A673 (cell line): Measurements from ENCODE around the gene SRCIN1. TPM values are rescaled to one million over a fixed set of nuclear protein-coding genes. Genes with fewer than 3 reads are reported as not detected.

ENCODE experiments used
- BruUV-seq: library from RNA; stranded (reverse); fragments of 400-500 nt; replicated peaks from 2 replicates; lab custom pipeline; 2021; lab: Mats Ljungman, UMichigan
- CTCF ChIA-PET: fragments of 300-600 bp; sonication (Branson Sonifier 250); formaldehyde crosslinking; loops from one replicate; lab custom pipeline; 2022; ENCODE audit warnings: antibody characterized with exemption; lab: Charles Lee
- POLR2A ChIA-PET: fragments of 300-600 bp; sonication (Branson Sonifier 250); formaldehyde crosslinking; loops from one replicate; lab custom pipeline; 2022; ENCODE audit warnings: antibody characterized with exemption; ENCODE audit not compliant: low non-redundant PET; lab: Charles Lee
- DNase-seq: peaks from one replicate; pipeline ENCODE4 v3.0.0-alpha.2; 2015; ENCODE audit warnings: low spot score
- H3K27ac ChIP-seq: fragments of 200-600 bp; sonication (generic); 2 replicates; pipeline ENCODE4 v1.5.1; 2016; ENCODE audit warnings: mixed run types, low read depth, mild to moderate bottlenecking, mixed read lengths, antibody characterized with exemption, low read length; ENCODE audit not compliant: poor library complexity, severe bottlenecking
- H3K27me3 ChIP-seq: fragments of 200-600 bp; sonication (generic); replicated peaks from 2 replicates; pipeline ENCODE4 v1.6.1; 2017; ENCODE audit warnings: mixed run types, low read depth, mild to moderate bottlenecking, mixed read lengths, antibody characterized with exemption, low read length; ENCODE audit not compliant: insufficient read depth, poor library complexity
- H3K36me3 ChIP-seq: fragments of 200-600 bp; sonication (generic); 2 replicates; pipeline ENCODE4 v1.6.1; 2016; ENCODE audit warnings: mixed run types, mild to moderate bottlenecking, mixed read lengths, antibody characterized with exemption, low read length; ENCODE audit not compliant: insufficient read depth, poor library complexity, severe bottlenecking
- H3K4me1 ChIP-seq: fragments of 200-600 bp; sonication (generic); 2 replicates; pipeline ENCODE4 v1.6.1; 2017; ENCODE audit warnings: mixed run types, mild to moderate bottlenecking, mixed read lengths, antibody characterized with exemption, low read length; ENCODE audit not compliant: insufficient read depth, poor library complexity, severe bottlenecking
- H3K4me3 ChIP-seq: fragments of 200-600 bp; sonication (generic); 2 replicates; pipeline ENCODE4 v1.5.1; 2016; ENCODE audit warnings: low read depth, mixed run types, mild to moderate bottlenecking, mixed read lengths, low read length; ENCODE audit not compliant: poor library complexity, severe bottlenecking
- H3K9me3 ChIP-seq: fragments of 200-600 bp; sonication (generic); 2 replicates; pipeline ENCODE4 v1.6.1; 2016; ENCODE audit warnings: mixed run types, low read depth, mild to moderate bottlenecking, mixed read lengths, antibody characterized with exemption, low read length; ENCODE audit not compliant: poor library complexity, severe bottlenecking
- EZH2 ChIP-seq: fragments of 200-600 bp; sonication (generic); IDR thresholded peaks from 2 replicates; pipeline ENCODE4 v1.6.1; 2017; ENCODE audit warnings: borderline replicate concordance, low read depth, mild to moderate bottlenecking, mixed read lengths, antibody characterized with exemption, low read length; ENCODE audit not compliant: poor library complexity, severe bottlenecking
- intact Hi-C: fragments of 100-400 bp; cut with micrococcal nuclease; formaldehyde crosslinking; loops from one replicate; pipeline ENCODE4 v1.10.0; 2022; ENCODE audit not compliant: unreplicated experiment
- total RNA-seq: library from RNA; stranded (reverse); gene quantifications from 2 replicates; pipeline ENCODE4 v1.2.3, GENCODE V29; 2021
- TF ChIP-seq, protein P1 (sequence below): fragments of 300-800, 200-600 bp; sonication (generic); conservative IDR thresholded peaks from 2 replicates; pipeline ENCODE4 v1.5.1; 2017; ENCODE audit warnings: low read depth, mild to moderate bottlenecking, antibody characterized with exemption, low read length, moderate library complexity, mixed read lengths

The SRCIN1 gene
- total RNA-seq, 1 experiment from 2014 or later: 1.6 TPM

- no peak overlapping the region for H3K27ac ChIP-seq
- ChIA-PET CTCF (no interaction called here), POLR2A (no interaction called here)
- intact Hi-C loops: no loop called here
- H3K4me1 ChIP-seq: no peaks in the 10 kb centered on the region
- H3K27me3 ChIP-seq: no peaks in the 10 kb centered on the region
- H3K4me3 ChIP-seq: no peak overlapping the region
- BruUV-seq: no TSS peak
- no peaks in the 10 kb centered on the region for H3K9me3 ChIP-seq
- DNase-seq: no peak
- TF ChIP-seq EZH2: no peak
- TF ChIP-seq, protein P1, sequence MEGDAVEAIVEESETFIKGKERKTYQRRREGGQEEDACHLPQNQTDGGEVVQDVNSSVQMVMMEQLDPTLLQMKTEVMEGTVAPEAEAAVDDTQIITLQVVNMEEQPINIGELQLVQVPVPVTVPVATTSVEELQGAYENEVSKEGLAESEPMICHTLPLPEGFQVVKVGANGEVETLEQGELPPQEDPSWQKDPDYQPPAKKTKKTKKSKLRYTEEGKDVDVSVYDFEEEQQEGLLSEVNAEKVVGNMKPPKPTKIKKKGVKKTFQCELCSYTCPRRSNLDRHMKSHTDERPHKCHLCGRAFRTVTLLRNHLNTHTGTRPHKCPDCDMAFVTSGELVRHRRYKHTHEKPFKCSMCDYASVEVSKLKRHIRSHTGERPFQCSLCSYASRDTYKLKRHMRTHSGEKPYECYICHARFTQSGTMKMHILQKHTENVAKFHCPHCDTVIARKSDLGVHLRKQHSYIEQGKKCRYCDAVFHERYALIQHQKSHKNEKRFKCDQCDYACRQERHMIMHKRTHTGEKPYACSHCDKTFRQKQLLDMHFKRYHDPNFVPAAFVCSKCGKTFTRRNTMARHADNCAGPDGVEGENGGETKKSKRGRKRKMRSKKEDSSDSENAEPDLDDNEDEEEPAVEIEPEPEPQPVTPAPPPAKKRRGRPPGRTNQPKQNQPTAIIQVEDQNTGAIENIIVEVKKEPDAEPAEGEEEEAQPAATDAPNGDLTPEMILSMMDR: no peak
- no peaks in the 10 kb centered on the region for H3K36me3 ChIP-seq
Observed at GRCh38 chr17:38617967-38618760, 12.4 kb upstream of the SRCIN1 start.

GRCh38 chr17:38617074-38617860 lies 11.5 kb upstream of the SRCIN1 start:
- DNase-seq: no peak
- CTCF ChIA-PET: no interaction called here
- Histone ChIP-seq H3K27me3 (no peaks in the 10 kb centered on the region), H3K4me3 (no peak overlapping the region), H3K4me1 (no peaks in the 10 kb centered on the region), H3K36me3 (no peaks in the 10 kb centered on the region), H3K9me3 (no peaks in the 10 kb centered on the region), H3K27ac (no peak overlapping the region)
- POLR2A ChIA-PET: no interaction called here
- TF ChIP-seq, protein P1: no peak
- no peak for TF ChIP-seq EZH2
- intact Hi-C loops: no loop called here
- BruUV-seq: no TSS peak

DNA sequence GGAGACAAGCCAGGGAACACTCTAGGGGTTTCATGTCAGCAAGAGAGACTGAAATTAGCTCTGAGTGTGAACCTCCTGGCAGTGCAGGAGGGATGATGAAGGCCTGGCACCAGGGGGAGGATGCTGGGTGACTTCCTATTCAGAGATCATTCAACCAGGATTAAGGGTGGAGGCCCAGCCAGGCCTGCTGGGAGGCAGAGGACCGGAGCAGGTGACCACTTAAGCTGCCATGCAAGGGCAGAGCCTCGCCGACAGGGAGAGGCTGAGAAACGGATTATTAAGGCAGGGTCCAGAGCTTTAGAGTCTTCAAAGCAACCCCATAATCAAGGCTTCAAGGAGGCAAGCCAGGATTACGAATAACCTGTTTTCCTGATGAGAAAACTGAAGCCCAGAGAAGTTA lies 10.6 kb upstream of the SRCIN1 start:
- DNase-seq: no peak
- Histone ChIP-seq H3K27me3 (no peaks in the 10 kb centered on the region), H3K27ac (no peak overlapping the region), H3K4me1 (no peaks in the 10 kb centered on the region), H3K36me3 (no peaks in the 10 kb centered on the region), H3K9me3 (no peaks in the 10 kb centered on the region), H3K4me3 (no peak overlapping the region)
- ChIA-PET POLR2A (no interaction called here), CTCF (no interaction called here)
- no TSS peak for BruUV-seq
- intact Hi-C loops: no loop called here
- TF ChIP-seq, protein P1: no peak
- TF ChIP-seq EZH2: no peak
